Jurkat, Clone E6-1 (cell line): ENCODE measurements around the gene OPRM1. TPM values are rescaled to one million over a fixed set of nuclear protein-coding genes. Genes with fewer than 3 reads are reported as not detected.

Source experiments
- DNase-seq: peaks from one replicate; pipeline ENCODE4 v3.0.0-alpha.2; 2011; ENCODE audit warnings: low read depth, low spot score
- H3K4me3 ChIP-seq: 2 replicates; pipeline ENCODE4 v1.5.1; 2011; ENCODE audit warnings: mild to moderate bottlenecking, low read length, control low read depth, moderate library complexity
- polyA plus RNA-seq: library from polyadenylated mRNA; unstranded; fragments of >200 nt; gene quantifications from one replicate; pipeline ENCODE4 v1.2.1, GENCODE V29; 2012; ENCODE audit warnings: missing spikeins; ENCODE audit not compliant: insufficient read length, insufficient read depth

The OPRM1 gene
- polyA plus RNA-seq, result not detected

DNA sequence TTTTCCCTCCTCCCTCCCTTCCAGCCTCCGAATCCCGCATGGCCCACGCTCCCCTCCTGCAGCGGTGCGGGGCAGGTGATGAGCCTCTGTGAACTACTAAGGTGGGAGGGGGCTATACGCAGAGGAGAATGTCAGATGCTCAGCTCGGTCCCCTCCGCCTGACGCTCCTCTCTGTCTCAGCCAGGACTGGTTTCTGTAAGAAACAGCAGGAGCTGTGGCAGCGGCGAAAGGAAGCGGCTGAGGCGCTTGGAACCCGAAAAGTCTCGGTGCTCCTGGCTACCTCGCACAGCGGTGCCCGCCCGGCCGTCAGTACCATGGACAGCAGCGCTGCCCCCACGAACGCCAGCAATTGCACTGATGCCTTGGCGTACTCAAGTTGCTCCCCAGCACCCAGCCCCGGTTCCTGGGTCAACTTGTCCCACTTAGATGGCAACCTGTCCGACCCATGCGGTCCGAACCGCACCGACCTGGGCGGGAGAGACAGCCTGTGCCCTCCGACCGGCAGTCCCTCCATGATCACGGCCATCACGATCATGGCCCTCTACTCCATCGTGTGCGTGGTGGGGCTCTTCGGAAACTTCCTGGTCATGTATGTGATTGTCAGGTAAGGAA is at the start of gene OPRM1:
OPRM1 (plus strand) TSS at position 10 of the 612 bp plus-strand sequence; CDS start at position 315, 305 bp downstream.
- no peak within 1 kb of the TSS for H3K4me3 ChIP-seq

GRCh38 chr6:153989989-153990388 is 49.1 kb upstream of the OPRM1 start:
- H3K4me3 ChIP-seq, result no peak overlapping the region
- DNase-seq, result no peak

More for the DNA sequence above, at the start of gene OPRM1:
- DNase-seq, result no peak

DNA sequence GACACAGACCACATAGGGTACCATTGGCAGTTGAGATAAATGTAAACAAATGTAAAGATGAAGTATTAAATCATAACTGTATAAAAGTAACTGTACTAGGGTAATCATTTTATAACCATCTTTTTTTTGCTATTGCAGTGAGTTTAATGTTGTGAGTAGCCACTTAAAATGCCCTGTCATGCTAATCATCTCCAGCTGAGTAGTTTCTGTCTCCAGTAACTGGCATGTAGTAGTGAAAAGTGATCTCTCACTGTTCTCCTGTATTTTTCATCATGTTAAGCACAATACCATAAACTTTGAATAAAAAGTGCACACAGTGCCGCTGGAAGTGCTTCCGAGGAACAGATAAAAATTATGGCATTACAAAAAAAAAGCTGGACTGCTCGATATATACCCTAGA is 45.0 kb upstream of the OPRM1 start:
- no peak overlapping the region for H3K4me3 ChIP-seq

GRCh38 chr6:153994811-153995210 is 44.2 kb upstream of the OPRM1 start:
- no peak for DNase-seq
- no peak overlapping the region for H3K4me3 ChIP-seq

More for the DNA sequence above, 45.0 kb upstream of the OPRM1 start:
- no peak for DNase-seq

- DNase-seq, result no peak
- H3K4me3 ChIP-seq, result no peak overlapping the region
Measured at GRCh38 chr6:153997221-153997620, 41.8 kb upstream of the OPRM1 start.

GRCh38 chr6:154001494-154002285 is 37.4 kb upstream of the OPRM1 start:
- no peak overlapping the region for H3K4me3 ChIP-seq
- DNase-seq, result no peak

DNA sequence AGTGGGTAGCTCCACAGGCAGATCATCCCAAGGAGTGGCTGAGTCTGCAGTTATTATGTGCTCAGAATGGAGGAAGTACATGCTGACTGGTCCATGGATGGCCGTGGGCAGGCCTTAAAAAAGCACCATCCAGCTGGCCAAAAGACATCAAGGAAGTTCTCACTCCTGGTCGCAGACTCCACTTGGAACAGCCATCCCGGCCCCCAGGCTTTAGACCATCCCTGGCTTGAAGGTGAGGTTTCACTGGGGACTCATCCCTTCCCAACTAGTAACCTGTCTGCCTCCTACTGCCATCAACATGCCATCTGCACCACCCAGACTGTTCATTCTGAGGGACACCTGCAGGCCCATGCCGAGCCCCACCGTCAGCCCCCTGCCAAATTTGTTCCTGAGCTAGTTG is 36.1 kb upstream of the OPRM1 start:
- no peak overlapping the region for H3K4me3 ChIP-seq
- DNase-seq, result no peak

DNA sequence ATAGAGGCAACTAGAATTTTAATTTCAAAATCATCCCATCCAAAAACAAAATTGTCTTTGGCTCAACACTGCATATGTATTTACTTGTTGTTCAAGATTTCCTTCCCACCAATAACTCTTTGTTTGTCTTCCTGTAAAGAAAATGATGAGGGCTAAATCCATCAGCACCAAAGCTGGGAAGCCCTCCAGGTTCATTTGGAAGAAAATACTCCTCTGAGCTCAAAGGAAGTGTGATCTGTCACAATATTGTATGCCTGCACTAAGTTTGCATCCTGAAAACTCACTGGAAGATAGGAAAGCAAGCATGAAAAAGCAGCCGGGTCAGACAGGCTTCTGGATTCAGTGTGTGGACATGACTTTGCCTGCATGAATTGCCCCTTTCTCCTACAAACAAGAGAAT is 28.7 kb upstream of the OPRM1 start:
- H3K4me3 ChIP-seq, result no peak overlapping the region
- no peak for DNase-seq

DNA sequence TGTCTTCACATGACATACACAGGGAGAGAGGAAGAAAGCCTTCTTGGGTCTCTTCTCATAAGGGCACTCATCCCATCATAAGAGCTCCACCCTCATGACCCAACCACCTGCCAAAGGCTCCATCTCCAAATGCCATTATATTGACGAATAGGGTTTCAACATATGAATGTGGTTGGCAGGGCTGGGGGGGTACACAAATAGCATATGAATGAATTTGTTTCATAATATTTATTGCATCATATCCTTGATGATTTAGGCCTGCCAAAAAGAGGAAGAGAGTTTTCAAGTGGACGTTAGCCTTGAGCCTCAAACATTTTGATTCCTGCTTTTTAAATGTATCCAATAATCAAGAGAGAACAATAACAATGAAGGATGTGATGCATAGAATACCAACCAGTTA is 26.2 kb upstream of the OPRM1 start:
- no peak for DNase-seq
- H3K4me3 ChIP-seq, result no peak overlapping the region

DNA sequence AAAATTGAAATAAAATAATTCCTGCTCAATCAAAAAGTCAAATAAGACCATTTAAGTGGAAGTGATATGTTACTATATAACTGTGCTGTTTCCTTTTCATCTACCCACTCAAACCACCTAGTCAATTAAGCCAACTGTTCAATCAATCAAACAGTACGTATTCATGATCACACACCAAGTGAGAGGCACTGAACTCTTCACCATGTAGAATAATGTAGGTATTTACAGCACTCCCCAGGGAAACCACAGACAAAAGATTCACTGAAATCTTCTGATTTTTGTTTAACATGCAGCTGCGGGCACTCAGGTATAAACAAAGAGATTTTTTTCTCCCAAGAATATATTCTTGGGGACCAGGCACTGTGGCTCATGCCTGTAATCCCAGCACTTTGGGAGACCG is 21.3 kb upstream of the OPRM1 start:
- DNase-seq, result no peak
- no peak overlapping the region for H3K4me3 ChIP-seq

GRCh38 chr6:154030646-154031045 is 8.4 kb upstream of the OPRM1 start:
- no peak overlapping the region for H3K4me3 ChIP-seq
- DNase-seq, result no peak

- no peak overlapping the region for H3K4me3 ChIP-seq
- DNase-seq, result no peak
Measured at GRCh38 chr6:154041001-154041400, 2.0 kb downstream of the OPRM1 start.

DNA sequence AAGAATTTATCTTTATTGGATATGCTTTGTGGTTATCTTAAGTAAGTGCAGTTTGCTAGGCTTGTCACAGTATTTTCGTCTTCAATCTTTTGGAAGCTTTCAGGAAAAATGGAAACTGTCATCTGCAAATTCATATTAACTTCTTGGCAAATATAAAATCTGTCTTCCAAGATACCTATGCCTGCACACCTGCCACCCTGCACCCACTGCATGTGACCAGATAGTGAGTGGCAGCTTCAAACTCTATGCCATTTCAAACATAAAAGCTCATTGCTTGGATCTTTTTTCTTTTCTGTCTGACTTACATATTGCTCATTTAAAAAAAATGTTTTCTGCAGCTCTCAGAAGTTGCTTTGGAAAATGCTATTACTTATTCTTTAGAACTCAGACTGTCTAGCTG is 14.1 kb downstream of the OPRM1 start:
- no peak for DNase-seq
- no peak overlapping the region for H3K4me3 ChIP-seq

GRCh38 chr6:154056536-154056935 is 17.5 kb downstream of the OPRM1 start:
- DNase-seq, result no peak
- no peak overlapping the region for H3K4me3 ChIP-seq

DNA sequence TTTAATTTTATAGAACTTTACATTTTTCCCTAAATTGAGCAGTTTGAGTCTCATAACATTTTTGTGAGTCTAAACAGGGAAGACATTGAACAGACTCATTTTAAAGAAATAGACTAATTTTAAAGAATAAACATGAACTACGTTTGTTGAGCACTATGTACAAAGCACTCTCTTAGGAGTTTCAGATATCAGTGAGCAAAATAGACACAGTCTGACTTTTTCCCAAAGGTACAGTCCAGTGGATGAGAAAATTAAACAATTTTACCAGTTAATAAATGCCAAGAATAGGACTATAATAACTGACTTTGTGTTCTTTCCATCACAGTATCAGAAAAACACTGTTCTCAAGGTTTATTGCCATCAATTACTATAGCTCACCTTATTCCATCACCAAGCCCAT is 18.1 kb downstream of the OPRM1 start:
- DNase-seq, result no peak
- no peak overlapping the region for H3K4me3 ChIP-seq

- DNase-seq, result no peak
- H3K4me3 ChIP-seq, result no peak overlapping the region
Measured at GRCh38 chr6:154058963-154059680, 20.1 kb downstream of the OPRM1 start.

GRCh38 chr6:154060076-154060475 is 21.0 kb downstream of the OPRM1 start:
- H3K4me3 ChIP-seq, result no peak overlapping the region
- no peak for DNase-seq

DNA sequence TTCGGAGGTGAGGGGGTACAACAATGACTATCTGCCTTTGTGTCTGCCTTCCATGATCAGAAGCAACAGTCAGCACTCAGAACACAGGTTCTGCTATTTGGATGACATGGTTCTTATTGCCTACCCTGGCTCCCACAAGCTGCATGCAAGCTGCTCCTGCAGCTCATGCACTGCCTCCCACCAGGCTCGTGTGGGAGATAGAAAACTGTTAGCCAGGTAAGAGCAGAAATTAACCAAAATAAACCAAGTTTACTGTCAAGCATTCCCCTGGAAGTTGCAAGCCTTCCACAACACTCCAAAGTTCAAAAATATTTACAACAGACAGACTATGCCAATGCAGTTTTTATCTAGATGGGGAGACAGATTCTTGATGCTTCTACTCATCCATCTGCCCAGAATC is 31.0 kb downstream of the OPRM1 start:
- no peak for DNase-seq
- H3K4me3 ChIP-seq, result no peak overlapping the region

DNA sequence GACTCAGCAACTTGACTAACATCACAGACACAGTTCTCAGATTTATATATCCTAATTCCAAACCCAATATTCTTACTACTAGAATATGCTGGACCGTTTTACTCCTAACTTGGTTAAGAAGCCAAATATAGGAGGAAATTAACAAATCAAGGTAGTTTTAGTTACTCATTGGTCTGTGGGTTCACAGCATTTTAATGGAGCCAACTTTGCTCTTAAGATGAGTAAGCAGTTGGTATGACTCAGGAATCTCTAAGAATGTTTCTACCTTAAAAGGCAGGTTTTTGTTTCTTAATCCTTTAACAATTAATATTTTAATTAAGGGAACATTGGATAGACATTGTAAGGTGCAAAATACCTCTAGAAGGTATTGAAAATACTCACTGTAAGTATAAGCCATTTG is 31.6 kb downstream of the OPRM1 start:
- DNase-seq, result no peak
- H3K4me3 ChIP-seq, result no peak overlapping the region

GRCh38 chr6:154071236-154071635 is 32.2 kb downstream of the OPRM1 start:
- no peak for DNase-seq
- H3K4me3 ChIP-seq, result no peak overlapping the region
